ENCODE results near the gene COPB1.
A peak's percentile ranks its signal among the peaks of the same experiment; 100 is the strongest.

COPB1 gene

DNA sequence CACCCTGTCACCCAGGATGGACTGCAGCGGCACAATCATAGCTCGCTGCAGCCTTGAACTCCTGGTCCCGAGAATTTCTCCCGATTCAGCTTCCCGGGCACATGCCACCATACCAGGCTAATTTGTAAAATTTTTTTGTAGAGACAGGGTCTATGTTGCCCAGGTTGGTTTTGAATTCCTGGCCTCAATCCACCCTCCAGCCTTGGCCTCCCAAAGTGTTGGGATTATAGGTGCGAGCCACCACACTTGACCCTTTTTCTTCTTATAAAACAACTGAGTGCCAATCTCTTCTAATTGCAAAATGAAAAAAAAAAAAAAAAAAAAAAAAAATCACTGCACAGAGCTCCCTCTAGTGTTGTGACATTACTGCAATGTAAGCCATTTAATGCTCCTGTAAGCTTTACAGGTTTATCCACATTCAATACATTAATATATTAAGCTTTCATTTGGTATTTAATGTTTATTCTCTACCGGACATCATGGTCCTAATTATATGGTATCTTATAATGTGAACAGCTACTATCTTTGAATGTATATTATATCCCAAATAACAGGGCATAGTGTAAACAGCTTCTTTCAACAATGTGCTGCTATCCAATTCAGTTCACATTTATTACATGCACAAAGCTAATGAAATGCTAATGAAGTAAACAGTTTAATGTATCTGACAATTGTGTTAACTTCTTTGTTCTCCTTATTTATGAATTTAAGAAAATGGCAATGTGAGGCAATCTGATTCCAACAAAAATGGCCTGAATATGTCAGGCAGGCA is 44.6 kb downstream of the COPB1 start:
- no peak overlapping the region for H3K4me3 ChIP-seq (ENCODE audit: low read length)
- DNase-seq (ENCODE audit: low read depth) = peak; percentile 34
- TF ChIP-seq, protein P1, sequence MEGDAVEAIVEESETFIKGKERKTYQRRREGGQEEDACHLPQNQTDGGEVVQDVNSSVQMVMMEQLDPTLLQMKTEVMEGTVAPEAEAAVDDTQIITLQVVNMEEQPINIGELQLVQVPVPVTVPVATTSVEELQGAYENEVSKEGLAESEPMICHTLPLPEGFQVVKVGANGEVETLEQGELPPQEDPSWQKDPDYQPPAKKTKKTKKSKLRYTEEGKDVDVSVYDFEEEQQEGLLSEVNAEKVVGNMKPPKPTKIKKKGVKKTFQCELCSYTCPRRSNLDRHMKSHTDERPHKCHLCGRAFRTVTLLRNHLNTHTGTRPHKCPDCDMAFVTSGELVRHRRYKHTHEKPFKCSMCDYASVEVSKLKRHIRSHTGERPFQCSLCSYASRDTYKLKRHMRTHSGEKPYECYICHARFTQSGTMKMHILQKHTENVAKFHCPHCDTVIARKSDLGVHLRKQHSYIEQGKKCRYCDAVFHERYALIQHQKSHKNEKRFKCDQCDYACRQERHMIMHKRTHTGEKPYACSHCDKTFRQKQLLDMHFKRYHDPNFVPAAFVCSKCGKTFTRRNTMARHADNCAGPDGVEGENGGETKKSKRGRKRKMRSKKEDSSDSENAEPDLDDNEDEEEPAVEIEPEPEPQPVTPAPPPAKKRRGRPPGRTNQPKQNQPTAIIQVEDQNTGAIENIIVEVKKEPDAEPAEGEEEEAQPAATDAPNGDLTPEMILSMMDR (IDR thresholded peaks at IDR 0.05; ENCODE audit: insufficient read depth, low read depth, low read length, missing control alignments) = peak; percentile 52

DNA sequence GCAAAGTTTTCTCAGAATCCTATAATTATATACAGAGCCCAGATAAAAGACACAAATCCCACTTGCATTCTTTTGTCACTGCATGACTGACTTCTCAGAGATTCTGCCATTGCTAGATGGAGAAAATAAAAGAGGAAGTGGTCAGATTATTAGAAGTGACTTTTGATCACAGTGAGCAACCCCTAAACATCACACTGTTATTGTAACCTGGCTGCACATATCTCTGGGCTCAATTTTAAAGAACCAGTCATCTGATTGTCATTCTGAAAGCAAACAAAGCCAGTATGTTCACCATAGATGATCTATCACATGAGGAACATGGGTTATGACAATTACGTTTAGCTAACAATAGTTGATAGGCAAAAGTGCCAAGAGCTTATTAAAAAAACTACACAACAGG is 47.8 kb downstream of the COPB1 start:
- no peak for DNase-seq (ENCODE audit: low read depth)
- TF ChIP-seq, protein P1 (IDR thresholded peaks at IDR 0.05; ENCODE audit: insufficient read depth, low read depth, low read length, missing control alignments) = no peak
- H3K4me3 ChIP-seq (ENCODE audit: low read length) = no peak overlapping the region

DNA sequence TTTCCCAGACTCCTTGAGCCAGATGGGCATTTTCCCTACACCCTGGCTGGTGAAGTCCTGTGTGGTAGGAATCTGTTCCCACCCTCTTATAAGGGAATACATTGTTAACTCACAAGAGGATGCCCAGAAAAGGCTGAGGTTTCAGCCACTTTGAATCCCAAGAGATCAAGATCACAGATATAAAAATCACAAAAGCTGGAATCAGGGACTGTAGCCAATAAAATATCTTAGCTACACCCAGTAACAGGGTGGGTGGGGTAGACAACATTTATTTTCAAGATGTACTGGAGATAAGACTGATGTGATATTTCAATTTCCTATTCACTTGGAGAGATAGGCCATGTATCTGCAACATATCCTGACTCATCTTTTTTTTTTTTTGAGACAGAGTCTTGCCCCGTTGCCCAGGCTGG is 50.3 kb downstream of the COPB1 start:
- DNase-seq (ENCODE audit: low read depth) = no peak
- TF ChIP-seq, protein P1 (IDR thresholded peaks at IDR 0.05; ENCODE audit: insufficient read depth, low read depth, low read length, missing control alignments) = no peak
- no peak overlapping the region for H3K4me3 ChIP-seq (ENCODE audit: low read length)

DNA sequence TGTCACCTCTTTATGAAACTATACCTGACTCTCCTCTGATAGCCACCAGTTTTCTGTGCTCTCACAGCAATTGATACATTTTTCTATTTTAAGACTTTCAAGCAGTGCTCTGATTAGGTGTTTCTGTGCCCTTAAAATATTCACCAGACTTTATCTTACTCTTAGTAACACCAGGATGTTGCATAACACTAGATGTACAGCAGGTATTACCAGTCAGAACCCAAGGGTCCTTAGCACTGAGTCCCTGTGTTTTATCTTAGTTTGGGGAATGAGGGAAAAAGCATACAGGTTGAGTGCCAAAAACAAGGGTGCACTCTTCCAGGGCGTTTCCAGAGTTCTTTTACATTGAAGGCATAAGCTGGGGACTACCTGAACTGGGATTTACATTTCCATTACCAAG is 51.4 kb downstream of the COPB1 start:
- H3K4me3 ChIP-seq (ENCODE audit: low read length) = no peak overlapping the region
- TF ChIP-seq, protein P1 (IDR thresholded peaks at IDR 0.05; ENCODE audit: insufficient read depth, low read depth, low read length, missing control alignments) = no peak
- DNase-seq (ENCODE audit: low read depth) = peak; percentile 57

DNA sequence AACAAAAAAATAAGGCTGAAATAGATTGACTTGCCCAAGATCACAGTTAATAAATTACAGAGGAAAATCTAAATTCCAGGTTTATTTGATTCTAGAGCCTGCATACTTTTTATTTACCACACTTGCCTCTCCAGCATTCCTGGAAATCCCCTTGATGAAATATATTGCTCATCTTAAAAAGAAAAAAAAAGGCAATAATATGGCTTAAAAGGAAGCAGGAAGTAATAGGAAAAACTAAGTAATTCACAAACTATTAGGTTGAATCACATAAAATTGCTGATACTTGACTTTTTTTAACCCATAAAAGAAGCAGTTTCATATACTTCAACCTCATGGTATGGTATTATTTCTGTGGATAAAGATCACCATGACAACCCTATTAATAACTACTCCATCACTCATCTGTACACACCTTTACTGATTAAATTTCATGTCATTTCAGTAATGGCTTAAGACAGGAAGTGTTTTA is 52.9 kb downstream of the COPB1 start:
- peak; percentile 57 for DNase-seq (ENCODE audit: low read depth)
- TF ChIP-seq, protein P1 (IDR thresholded peaks at IDR 0.05; ENCODE audit: insufficient read depth, low read depth, low read length, missing control alignments) = no peak
- no peak overlapping the region for H3K4me3 ChIP-seq (ENCODE audit: low read length)

DNA sequence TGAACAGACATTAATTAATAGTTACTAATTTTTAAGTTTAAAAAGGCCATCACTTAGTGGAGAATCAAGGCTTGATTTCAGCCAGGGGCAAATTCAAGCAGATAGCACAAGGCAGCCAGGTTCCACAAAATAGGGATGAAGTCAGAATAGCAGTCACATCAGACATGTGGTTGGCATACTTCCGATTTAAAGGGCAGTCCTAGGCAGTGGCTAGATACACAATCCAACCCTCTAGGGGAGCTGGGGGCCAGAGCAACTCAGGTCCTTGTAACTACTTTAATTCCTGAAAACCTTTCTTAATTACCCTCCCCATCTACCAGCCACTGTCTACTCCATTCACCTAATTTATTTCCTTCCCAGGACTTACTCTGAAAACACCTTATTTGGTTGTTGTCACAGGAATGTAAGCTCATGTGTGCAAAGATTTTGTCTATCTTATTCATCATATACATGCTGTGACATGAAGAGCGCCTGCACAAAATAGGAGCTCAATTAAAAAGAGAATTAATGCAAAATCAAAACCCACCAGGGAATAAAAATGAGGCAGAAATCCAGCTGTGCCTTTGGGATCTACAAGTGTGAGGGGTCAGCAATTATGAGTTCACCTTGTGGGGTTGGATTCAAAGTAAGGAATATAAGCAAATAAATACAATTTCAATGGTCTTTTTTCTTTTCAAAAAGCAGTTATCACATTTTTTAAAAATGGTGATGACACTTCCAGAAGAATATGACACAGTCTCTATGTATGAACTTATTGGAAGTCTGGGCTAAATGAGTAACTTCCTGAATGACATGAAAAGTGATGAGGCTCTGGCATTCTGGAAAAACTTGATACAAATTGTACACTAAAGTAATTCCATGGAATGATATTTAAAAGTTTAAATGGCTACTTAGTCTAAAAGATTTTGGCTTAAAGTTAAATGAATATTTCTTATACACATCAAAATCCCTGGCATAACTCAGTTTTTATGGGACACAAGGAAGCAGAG is 53.8 kb downstream of the COPB1 start:
- TF ChIP-seq, protein P1 (IDR thresholded peaks at IDR 0.05; ENCODE audit: insufficient read depth, low read depth, low read length, missing control alignments) = no peak
- peak; percentile 66 for DNase-seq (ENCODE audit: low read depth)
- no peak overlapping the region for H3K4me3 ChIP-seq (ENCODE audit: low read length)
